CD4-positive, alpha-beta T cell treated with Interferon alpha-2 for 1 hour (primary cell): ENCODE data around the gene SMIM41.

Source experiments
- DNase-seq, 2 donors: peaks; one replicate each; pipeline ENCODE4 v3.0.0-alpha.2; 2020 to 2022

SMIM41 gene

GRCh38 chr12:52050758-52051541 is 28.6 kb upstream of the SMIM41 start, which contains the start of gene NR4A1:
Gene NR4A1 (plus strand): TSS chr12:52051442. CDS start chr12:52054329, 2,887 bp downstream.
- DNase-seq: peak; percentile 98 to 99

- DNase-seq: peak; percentile 36 to 59
Measured at GRCh38 chr12:52052468-52053186, 26.9 kb upstream of the SMIM41 start.

GRCh38 chr12:52053536-52054209 is 25.8 kb upstream of the SMIM41 start:
- DNase-seq: no peak

- peak in 1 of 2 donors; percentile 26 for DNase-seq
Measured at GRCh38 chr12:52054231-52054832, 25.2 kb upstream of the SMIM41 start.

DNA sequence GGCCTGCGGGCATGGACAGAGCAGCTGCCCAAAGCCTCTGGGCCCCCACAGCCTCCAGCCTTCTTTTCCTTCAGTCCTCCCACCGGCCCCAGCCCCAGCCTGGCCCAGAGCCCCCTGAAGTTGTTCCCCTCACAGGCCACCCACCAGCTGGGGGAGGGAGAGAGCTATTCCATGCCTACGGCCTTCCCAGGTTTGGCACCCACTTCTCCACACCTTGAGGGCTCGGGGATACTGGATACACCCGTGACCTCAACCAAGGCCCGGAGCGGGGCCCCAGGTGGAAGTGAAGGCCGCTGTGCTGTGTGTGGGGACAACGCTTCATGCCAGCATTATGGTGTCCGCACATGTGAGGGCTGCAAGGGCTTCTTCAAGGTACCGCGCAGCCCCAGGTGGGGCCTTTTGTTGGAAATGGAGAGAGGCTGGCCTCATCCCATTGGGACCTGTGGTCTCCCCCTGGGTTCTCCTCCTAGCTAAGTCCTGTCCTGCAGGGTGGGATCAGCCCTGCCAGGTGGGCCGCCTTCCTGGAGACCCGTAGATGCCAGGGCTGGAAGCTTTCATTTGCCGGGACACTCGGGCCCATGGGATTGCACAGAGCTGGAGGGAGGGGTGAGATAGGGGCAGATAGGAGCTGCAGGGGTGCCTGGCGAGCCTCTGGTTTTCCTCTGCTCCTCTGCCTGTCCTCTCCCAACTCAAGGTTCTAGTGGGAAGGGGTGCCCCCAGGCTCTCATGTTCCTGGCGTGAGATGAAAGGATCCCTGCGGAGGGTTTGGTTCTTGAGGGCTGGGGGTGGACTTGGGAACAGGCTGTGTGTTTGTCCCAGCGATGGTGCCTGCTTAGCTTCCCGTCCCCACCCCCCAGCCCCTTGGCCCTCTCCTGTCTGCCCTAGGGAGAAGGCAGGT is 24.4 kb upstream of the SMIM41 start:
- no peak for DNase-seq

DNA sequence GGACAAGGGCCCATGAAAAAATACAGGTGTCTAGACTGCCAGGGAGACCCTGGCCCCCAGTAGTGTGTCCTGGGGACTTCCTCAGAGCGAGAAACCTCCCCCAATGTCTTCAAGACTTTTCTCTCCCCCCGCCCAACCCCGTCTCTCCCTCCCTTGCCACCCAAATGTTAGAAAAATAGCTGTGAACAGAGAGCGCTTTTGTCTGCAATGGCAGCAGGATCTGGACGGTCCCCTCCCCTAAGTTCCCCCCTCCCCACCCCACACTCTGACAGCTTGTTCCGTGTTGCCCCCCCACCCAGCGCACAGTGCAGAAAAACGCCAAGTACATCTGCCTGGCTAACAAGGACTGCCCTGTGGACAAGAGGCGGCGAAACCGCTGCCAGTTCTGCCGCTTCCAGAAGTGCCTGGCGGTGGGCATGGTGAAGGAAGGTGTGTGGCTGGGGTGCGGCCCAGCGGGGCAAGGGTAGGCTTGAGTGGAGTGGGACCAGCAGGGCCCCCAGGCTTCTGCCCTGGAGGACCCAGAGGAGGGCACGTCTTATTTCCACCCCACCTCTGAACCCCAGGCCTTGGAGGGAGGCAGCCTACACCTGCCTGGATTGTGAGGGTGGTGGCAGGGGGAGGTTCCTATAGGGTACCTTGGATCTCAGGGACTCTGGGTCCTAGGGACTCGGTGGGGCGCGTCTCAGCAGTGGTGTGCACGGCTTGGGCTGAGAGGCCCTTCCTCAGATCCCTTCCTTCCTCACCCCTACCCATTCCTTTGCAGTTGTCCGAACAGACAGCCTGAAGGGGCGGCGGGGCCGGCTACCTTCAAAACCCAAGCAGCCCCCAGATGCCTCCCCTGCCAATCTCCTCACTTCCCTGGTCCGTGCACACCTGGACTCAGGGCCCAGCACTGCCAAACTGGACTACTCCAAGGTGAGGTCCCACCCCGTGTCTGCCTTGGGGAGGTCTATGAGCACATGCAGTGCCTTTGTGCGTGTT is 23.5 kb upstream of the SMIM41 start:
- DNase-seq: peak in 1 of 2 donors; percentile 37

DNA sequence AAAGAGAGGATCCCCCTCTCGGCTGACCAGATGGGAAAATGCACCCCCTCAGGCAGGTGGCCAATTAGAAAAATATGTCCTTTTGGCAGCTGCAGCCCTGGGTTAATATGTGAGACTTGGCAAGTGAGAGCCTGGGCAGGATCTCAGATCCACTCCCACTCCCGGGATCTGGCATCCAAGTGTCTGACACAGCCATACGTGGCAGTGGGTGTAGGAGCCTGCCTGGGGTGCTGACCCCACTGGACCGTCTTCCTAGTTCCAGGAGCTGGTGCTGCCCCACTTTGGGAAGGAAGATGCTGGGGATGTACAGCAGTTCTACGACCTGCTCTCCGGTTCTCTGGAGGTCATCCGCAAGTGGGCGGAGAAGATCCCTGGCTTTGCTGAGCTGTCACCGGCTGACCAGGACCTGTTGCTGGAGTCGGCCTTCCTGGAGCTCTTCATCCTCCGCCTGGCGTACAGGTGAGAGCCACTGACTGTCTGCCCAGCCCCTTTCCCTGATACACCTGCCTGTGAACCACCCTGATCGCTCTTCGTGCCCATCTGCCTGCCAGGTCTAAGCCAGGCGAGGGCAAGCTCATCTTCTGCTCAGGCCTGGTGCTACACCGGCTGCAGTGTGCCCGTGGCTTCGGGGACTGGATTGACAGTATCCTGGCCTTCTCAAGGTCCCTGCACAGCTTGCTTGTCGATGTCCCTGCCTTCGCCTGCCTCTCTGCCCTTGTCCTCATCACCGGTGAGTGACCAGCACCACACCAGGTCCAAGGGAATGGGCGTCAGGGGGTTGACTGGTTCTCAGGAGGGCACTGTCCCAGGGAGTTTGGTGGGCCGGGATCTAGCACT is 22.5 kb upstream of the SMIM41 start:
- no peak for DNase-seq

- peak in 1 of 2 donors; percentile 31 for DNase-seq
Measured at GRCh38 chr12:52057638-52058576, 21.6 kb upstream of the SMIM41 start.

DNA sequence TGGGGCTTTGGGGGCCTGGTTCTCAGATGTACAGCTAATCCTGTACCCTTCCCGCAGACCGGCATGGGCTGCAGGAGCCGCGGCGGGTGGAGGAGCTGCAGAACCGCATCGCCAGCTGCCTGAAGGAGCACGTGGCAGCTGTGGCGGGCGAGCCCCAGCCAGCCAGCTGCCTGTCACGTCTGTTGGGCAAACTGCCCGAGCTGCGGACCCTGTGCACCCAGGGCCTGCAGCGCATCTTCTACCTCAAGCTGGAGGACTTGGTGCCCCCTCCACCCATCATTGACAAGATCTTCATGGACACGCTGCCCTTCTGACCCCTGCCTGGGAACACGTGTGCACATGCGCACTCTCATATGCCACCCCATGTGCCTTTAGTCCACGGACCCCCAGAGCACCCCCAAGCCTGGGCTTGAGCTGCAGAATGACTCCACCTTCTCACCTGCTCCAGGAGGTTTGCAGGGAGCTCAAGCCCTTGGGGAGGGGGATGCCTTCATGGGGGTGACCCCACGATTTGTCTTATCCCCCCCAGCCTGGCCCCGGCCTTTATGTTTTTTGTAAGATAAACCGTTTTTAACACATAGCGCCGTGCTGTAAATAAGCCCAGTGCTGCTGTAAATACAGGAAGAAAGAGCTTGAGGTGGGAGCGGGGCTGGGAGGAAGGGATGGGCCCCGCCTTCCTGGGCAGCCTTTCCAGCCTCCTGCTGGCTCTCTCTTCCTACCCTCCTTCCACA is 20.7 kb upstream of the SMIM41 start:
- peak in 1 of 2 donors; percentile 36 for DNase-seq

- DNase-seq: peak; percentile 31 to 57
Measured at GRCh38 chr12:52059582-52060497, 19.7 kb upstream of the SMIM41 start.

DNA sequence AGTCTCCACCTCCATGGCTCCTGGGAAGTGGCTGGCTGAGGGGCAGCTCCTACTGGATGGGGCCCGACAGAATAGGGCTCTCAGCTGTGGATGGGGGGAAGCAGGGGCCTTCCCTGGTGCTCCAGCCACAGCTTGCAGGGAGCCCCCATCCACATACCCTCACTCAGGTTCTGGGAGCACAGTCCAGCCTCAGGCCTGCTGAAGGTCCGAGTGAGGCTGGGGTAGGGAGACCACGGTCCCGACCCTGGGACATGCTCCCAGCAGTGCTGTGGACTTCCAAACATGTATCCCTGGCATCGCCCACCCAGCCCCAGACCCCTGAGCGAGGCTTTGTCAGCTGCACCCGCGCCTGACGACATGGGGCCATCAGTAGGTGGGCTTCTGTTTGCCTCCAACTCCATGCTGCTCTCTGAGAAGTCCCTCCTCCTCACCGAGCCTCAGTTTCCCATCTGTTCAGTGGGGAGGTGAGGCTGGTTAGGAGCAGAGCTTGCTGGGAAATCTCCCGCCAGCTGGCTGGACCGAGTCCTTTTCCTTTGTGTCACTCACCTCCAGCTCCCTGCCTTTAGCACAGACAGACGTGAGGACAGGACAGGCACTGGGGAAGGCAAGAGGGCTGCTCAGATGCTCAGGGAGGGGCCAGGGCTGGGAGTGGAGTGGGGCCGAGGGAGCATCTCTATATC is 18.9 kb upstream of the SMIM41 start:
- DNase-seq: no peak

DNA sequence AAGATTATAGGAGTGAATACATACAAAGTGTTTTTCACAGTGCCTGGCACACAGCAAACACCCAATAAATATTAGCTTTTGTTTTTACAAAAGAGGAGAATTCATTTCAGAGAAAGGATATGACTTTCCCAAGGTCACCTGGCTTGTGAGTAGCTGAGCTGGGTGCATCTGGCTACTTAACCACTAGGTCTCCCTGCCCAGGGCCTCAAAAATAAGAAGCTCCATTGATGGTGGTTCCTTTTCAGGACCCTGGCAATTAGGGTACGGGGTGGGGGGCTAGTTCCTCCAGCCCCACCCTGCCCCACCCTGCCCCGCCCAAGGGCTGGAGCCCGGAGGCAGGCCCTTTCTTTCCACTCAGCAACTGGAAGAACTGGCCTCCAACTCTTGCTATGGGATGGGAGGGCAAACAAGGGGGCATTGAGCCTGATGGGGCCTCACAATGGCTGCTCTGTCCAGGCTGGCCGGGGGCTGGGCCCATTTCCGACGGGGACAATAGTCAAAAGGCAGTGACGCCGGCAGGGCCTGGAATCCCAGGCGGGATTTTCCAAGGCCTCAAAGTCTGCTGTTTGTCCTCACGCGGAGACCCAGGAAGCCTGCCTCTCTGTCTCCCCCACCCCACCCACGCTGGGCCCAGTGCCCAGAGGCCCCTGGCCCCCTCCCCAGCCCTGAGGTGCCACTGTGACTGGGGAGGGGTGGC is 17.9 kb upstream of the SMIM41 start:
- DNase-seq: peak in 1 of 2 donors; percentile 44

- no peak for DNase-seq
Measured at GRCh38 chr12:52062167-52063081, 17.1 kb upstream of the SMIM41 start.
